ENCODE results near the gene SORL1-AS1.

SORL1-AS1 gene

DNA sequence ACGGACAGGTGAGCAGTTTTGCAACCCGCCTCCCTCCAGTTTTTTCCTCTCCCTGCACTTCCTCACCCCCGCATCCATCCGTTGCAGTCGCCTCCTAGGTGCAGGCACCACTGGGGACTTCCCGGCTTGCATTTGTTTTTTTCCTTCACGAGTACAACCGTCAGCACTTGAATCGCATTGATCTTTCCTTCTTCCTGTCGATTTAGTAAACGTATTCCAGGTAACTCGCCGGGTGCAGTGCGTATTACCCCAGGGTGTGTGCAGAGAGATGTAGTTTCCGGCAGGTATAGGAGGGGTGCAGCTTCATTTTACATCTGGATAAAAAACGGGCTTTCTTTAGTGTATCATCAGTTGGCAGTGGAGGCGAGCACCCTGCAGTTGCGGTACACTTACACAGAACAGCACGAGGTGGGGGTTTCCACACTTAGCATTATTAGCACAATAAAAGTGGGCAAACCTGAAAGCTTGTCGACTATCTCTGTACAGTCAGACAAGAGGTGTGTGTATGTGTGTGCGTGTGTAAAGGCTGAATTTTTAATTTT is at the start of gene SORL1-AS1:
Gene SORL1-AS1 (minus strand): TSS at position 359 of the 542 bp plus-strand sequence.
- peak; percentile 60 for DNase-seq

DNA sequence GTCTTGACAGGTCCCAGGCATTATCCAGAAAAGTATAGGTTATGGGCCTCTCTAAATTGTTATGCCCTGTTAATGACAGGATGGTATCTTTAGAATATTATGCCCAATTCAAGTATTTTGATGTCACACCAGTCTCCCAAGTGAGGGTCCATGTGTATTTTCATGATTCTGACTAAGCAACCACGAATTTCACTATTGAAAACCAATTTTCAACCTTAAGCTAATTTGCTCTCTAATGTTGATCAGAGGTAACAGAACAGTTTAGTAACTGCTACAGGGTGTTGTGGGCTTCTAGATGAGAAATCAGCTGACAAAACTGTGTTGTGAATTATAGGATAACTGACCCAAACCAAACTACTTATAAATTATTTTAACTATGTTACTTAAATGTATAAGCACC is 48.0 kb upstream of the SORL1-AS1 start:
- no peak for DNase-seq

DNA sequence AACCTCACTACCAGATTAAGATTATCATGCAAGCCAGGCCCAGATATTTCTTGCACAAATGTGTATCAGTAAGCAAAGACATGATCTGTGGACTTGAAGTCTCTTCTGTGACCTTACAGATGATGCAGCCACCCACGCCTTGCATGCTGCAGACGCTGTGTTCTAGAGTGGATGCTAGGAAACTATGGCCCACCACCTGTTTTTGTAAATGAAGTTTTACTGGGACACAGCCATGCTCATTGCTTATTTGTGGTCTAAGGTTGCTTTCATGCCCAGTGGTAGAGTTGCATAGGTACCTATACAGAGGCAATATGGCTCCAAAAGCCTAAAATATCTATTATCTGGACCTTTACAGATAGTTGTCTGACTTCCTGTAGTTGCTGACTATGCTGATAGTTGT is 47.5 kb upstream of the SORL1-AS1 start:
- DNase-seq = no peak

DNA sequence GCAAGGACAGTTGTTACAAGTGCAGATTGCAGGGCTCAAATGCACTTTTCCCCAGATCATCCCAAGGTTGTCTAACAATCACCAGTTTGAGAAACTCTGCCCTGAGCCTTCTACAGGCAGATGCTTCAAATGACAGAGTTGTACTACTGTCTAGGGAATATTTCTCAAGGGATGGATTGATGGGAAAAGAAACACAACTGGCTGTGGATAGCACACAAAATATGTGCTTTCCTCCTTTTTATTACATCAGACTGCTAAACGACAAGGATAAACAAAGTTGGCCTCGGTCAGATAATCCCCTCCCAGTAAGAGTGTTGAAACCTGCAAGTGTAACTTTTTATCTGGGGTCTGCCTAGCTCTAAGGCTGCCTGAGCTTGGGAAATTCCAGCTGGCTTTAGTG is 46.6 kb upstream of the SORL1-AS1 start:
- no peak for DNase-seq

DNA sequence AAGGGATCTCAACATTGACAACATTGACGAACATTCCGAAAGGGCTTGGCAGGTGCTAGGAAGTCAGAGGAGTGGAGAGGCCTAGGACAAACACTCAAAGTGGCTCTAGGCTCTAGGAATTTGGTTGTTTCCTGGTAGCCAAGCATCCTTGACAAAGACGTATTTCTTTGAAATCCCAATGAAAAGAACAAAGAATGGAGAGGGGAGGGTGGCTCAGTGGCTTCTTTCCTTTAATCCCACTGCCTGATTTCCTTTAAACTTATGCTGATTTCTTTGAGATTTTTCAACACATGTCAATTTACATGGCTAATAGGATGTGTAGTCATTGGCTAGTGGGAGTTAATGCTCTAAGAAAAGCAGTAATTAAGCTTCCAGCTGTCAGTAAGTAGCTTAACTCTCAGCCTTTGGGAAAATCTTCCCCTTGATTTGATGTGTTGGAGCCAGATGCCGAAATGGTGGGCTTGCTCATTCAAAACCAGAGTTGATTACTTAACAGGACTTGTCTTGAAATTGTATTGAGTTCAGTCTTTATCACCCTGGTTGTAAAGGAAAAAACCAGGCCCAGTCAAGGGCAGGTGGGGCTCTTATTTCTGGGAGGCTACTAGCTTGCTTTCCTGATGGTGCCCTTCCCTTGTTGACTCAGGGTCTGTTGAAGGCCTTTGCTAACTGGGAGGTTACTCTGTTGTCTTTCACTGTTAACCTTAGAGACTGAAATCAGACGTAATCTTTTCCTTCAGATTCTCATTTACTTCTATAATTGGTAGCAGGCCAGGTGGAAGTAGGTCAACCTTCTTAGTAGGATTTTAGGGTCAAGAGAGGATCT is 44.6 kb upstream of the SORL1-AS1 start:
- DNase-seq = no peak

DNA sequence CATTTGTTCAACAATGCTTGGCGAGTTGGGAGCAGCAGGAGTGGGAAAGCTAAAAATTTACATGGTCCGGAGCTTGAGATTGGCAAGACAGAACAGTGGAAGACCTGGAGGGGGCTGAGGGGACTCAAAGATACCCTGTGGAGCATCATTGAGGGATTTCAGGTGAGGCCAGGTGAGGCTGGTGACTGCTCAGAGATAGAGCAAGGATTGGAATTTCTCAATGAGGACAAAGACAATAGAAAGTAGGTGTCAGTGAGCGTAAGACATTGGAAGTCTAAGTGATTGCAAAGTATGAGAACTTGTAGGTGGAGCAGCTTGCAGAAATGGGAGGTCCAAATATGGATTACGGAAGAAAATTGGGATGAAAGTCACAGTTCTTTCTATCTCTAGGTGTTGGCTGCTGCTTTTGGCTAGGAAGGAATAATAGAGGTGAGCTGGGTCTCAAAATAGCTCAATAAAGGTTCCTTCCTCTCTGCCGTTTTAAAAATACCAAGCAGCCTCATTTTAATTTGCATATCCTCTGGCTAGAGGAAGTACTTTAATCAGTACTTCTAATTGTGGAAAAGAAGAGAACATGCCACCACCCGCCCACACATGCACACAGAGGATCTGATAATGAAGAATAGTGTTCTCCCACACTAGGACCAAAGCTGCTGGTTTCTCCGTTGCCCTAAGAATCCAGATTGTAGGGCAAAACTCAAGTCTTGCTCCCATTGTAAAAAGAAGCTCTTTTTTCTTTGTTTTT is 41.8 kb upstream of the SORL1-AS1 start:
- peak; percentile 11 for DNase-seq

DNA sequence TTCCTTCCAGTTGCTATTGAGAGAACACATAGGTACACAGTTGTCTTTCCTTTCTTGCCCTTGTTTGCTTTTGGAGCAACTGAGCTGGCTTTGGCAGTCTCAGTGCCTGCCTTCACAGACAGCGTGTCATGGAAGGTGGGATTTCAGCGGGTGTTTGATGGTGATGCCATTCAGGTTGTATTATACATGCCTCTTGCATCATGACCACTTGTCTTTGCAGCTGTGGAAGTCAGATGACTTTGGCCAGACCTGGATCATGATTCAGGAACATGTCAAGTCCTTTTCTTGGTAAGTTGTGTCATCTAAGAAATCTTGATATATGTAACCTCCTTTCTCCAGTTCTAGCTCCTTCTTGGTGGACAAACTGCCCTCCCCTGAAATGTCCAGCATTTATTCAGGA is 37.1 kb upstream of the SORL1-AS1 start:
- no peak for DNase-seq

DNA sequence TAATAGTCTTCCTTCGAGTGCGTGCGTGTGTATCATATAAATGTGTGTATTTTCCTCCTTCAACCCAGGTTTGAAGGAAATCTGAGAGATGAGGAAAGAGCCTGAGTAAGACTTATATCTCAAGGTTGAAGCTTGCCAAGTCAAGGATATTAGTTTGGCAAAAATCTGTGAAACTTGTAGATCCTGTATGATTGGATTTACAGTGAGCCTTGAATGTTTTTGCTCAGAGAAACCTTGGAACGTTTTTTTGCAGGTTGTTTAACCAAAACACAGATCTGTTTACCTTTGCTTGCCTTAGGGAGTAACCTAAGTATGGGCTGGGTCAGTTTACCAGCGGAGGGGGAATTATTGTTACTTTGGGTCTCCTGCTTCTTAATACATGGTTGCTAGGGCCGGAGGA is 35.9 kb upstream of the SORL1-AS1 start:
- DNase-seq = no peak

DNA sequence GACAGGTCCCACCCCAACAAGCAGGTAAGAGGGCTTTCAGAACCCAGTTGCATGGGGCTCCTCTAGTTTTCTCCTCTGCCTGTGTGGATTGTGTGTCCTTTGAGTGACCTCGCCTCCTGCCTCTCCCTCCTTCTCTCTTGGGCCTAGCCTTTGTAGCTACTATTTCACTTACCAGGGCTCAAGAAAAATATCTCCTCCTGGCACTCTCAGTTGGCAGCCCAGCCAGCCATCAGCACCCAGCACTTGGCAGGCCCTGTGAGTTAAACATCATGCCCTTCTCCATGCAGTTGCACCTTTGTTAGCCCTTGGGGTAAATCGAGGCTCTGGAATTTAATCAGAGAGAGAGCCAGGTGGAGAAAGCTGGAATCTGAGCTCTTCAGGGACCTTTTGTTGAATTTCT is 35.4 kb upstream of the SORL1-AS1 start:
- no peak for DNase-seq

DNA sequence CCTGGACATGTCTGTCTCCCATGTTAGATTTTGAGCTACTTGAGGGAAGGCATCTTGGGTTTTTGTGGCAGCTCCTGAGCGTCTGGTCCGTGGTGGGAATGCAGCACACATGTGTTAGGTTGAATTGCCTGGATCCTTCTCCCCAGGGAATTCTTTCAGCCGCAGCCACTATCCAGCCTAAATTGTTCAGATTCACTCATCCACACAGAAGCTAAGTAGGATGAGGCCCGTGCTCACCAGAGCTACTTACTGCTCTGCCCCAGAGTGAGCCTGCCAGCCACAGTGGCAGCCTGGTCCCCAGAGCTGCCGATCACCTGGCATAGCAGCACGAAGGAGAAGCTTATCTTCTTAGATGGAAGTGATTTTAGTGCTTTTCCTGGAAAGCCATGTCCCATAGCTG is 34.4 kb upstream of the SORL1-AS1 start:
- DNase-seq = no peak

DNA sequence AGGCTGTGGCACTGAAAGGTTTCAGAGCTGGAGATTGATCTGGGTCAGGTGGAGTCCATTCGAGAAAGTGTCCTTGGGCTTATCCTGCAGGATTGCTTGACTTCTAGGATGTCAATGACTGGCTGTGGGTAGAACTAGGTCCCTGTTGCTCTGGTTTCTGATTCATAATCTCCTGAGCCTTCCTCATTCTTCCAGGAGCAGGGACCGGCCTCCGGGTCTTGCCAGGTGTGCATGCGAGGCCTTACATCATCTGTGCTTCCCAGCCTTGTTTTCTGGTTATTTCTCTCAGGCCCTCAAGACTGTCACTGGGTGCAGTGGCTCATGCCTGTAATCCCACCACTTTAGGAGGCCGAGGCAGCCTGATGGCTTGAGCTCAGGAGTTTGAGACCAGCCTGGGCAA is 33.3 kb upstream of the SORL1-AS1 start:
- DNase-seq = no peak

DNA sequence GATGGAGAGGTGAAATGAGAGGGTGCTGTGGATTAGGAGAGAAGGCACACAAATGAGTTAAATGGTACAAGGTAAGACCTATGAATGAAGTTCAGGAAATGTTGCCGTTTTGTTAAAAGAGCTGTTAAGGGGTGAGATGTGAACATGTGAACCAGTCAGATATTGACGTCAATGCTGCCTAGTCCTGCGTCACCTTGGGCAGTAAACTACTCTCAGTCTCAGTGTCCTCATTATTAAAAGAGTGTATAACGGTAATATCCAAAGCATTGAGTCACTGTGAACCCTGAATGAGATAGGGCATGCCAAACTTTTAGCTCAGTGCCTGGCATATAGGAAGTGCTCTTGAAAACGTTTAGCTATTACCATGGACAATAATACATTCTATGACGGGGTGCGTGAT is 32.4 kb upstream of the SORL1-AS1 start:
- no peak for DNase-seq

DNA sequence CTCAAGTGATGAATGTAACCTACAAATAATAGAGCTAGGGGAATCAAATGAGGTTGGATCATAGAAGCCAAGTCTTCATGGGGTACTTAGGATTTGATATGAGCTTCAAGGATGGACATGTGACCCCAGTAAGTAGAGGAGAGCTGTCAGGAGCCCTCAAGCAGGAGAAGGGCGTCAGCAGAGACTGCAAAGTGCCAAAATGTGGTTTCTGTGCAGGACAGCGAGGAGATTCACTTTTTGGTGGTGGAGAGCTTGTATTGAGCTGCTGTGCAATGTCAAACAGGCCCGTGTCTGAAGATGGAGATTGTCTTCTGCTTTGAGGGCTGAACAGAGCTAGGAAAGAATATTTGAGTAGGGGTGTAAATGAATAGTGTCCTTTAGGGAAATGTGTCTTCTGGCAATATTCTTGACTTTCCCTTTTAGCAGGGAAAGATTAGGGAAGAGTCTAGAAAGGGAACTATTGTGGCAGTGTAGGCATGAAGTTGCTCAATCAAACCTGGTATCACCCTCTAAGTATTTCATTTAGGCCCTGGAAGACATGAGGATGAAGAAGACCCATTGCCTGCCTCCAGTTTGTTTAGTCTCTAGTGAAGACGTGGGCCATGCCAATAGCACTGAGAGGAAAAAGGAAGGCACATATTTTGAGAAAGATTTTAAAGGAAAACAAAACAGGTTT is 31.2 kb upstream of the SORL1-AS1 start:
- no peak for DNase-seq

DNA sequence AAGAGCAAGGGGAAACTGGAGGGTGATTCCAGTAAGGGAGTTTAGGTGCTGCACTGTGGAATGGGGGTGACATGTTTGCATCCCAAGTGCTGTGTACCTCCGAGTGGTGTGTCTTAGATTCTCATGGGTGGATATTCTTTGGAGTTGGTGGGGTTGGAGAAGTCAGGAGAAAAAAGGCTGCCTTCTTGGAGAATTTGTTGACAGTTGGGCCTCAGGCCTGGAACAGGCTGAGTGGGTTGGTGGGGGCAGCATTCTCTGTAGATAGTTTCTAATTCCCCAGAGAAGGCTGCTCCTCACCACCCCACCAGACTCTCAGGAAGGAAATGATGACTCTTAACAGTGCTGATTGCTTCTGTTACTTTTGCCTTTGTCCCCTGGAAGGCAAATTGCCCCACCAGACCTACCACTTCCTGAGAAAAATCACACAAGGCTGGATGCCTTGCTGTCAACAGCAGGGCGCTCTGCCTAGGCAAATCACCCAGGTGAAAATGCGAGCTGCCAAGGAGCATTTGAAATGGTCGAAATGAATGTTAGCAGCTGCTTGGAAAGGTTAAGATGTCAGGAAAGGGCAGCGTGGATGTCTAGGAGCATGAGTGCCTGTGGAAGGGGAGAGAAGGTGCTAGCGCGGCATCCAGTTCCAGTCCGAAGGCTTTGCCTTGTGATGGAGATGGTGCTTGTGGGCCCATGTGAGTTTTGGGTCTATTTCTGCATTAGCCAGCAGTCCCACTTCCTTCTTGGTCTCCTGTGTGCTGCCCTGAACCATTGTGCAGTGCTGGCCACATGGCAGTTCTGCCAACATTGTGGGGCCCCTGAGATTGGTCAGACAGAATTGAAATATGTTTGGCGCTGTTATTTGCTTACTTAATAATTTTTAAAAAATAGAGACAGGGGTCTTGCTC is 29.7 kb upstream of the SORL1-AS1 start:
- DNase-seq = peak; percentile 52

DNA sequence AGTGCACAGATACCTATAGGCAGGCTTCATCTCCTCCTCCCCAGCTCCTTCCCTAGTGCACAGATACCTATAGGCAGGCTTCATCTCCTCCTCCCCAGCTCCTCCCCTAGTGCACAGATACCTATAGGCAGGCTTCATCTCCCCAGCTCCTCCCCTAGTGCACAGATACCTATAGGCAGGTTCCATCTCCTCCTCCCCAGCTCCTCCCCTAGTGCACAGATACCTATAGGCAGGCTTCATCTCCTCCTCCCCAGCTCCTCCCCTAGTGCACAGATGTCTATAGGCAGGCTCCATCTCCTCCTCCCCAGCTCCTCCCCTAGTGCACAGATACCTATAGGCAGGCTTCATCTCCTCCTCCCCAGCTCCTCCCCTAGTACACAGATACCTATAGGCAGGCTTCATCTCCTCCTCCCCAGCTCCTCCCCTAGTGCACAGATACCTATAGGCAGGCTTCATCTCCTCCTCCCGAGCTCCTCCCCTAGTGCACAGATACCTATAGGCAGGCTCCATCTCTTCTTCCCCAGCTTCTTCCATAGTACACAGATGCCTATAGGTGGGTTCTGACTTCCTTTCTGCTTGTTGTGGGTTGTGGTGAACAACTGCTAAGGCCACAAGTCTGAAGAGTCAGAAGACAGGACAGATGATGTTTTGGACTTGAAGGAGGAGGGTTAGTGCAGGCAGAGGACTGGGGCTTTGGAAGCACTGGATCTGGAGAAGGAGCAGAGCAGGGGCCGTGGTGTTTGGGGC is 28.9 kb upstream of the SORL1-AS1 start:
- DNase-seq = peak; percentile 28

DNA sequence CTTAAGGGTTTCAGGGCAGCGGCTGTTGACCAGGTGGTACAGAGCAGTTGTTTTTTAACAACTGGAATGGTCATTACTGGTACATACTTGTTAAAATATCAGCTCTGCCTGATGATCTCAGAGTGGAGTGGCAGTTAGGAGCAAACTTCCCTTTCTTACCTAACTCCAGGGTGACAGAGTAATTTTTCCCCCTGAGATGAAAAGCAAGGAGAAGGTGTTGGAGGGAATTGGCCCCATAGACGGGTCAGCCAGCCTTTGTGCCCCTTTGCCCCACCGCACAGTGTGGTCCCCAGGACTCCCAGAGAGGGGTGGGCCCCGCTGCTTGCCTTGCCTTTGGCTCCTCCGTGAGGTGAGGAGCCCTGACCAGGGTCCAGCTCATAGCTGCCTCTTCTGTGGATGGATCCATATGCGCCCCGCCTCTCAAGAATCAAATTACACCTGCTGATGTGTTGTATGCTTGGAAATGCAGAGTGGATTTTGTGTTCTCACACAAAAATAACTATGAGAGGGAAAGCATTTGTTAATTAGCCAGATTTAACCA is 27.0 kb upstream of the SORL1-AS1 start:
- no peak for DNase-seq

DNA sequence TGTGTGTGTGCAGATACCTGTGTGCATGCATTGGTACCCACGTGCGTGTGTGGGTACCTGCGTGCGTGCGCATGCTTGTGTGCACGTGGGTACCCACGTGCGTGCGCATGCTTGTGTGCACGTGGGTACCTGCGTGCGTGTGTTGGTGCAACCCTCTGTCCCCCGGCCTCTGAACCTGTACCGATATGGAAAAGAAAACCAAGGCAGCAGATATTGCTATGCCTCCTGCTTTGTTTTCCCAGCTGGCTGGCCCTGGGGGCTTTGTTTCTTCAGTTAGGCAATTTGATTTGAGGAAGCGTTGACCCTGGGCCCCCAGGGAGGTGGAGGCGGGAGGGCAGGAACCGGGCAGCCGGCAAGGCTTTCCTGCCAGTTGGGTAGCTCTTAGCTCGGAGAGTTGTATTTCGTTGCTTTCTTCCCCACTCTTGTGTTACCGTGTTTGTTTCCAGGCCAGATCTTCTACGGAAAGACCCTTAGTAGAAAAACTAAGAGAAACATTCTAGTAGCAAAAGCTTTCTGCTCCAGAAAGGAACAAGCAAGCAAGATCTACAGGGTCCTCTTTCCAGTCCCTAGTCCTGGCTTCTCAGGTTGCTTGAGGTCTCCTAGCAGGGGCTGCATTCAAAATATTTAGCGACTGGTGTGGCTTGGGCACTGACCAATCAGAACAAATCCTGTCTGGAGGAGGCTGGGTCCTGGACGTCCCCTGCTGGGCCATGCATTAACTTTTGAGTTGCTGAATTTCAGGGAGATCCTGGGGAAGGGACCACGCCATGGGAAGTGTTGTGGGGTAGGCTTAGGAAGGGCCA is 26.3 kb upstream of the SORL1-AS1 start:
- no peak for DNase-seq

DNA sequence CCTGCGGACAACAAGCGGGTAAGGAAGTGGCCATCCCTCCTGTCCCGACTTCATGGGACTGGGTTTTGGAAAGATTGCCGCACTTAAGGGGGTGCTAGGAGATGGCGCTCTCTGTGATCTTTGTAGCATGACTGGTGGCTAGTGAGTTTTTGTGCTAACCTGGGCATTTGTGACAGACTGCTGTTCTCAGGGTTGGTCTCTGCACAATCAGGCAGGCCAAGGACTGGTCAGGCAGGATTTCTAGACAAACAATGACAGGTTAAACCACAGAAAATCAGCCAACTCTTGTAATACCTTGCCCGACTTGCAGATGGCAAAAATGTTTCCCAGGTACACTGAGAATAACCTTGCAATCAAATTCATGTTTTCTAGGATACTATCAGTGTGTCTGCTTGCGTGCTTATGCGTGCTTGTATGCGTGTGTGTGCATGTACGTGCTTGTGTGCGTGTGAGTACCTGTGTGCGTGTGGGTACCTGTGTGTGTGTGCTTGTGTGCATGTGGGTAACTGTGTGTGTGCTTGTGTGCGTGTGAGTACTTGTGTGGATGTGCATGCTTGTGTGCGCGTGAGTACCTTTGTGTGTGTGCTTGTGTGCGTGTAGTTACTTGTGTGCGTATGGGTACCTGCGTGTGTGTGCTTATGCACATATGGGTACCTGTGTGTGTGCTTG is 25.6 kb upstream of the SORL1-AS1 start:
- no peak for DNase-seq

DNA sequence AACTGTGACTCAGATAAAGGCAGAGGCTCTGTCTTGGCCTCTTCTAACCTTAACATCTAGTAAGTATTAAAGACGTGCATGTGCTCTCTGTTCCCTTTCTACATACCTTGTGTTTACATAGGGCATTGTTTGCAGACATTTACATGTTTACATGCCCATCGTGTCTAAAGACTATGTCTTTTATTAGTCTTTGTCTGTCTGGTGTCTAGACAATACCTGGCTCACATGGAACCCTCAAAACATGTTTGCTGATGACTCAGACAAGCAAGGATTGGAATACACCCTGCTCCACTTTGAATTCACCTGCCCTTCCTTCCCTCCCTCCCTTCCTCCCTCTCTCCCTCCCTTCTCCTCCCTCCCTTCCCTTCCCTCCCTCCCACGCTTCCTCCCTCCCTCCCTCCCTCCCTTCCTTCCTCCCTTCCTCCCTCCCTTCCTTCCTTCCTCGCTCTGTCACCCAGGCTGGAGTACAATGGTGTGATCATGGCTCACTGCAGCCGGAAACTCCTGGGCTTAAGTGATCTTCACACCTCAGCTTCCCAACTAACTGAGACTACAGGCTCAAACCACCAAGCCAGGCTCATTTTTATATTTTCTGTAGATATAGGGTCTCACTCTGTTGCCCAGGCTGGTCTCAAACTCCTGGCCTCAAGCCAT is 23.7 kb upstream of the SORL1-AS1 start:
- no peak for DNase-seq
